ENCODE results near the gene C22orf15. TPM values are rescaled to one million over a fixed set of nuclear protein-coding genes. Genes with fewer than 3 reads are reported as not detected.

The C22orf15 gene
- total and polyA plus RNA-seq, 8 donors = 0.58 to 7.8 (median 4.1) TPM

DNA sequence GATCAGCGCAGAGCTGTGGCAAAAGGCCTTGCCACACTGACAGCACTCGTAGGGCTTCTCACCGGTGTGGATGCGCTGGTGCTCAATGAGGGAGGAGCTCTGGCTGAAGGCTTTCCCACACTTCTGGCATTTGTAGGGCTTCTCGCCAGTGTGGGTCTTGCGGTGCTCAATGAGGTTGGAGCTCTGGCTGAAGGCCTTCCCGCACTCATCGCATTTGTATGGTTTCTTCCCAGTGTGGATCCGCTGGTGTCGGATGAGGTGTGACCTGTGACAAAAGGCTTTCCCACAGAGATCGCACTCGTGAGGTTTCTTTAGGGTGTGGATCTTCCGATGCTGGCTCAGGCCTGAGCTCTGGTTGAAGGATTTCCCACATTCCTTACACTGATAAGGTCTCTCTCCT is 18.8 kb upstream of the C22orf15 start:
- peaks cover 0 to 41% of the 10 kb centered on the region in 2 donors for H3K36me3 ChIP-seq
- no peaks in the 10 kb centered on the region for H3K27me3 ChIP-seq
- ATAC-seq = no peak
- TF ChIP-seq, protein P1, sequence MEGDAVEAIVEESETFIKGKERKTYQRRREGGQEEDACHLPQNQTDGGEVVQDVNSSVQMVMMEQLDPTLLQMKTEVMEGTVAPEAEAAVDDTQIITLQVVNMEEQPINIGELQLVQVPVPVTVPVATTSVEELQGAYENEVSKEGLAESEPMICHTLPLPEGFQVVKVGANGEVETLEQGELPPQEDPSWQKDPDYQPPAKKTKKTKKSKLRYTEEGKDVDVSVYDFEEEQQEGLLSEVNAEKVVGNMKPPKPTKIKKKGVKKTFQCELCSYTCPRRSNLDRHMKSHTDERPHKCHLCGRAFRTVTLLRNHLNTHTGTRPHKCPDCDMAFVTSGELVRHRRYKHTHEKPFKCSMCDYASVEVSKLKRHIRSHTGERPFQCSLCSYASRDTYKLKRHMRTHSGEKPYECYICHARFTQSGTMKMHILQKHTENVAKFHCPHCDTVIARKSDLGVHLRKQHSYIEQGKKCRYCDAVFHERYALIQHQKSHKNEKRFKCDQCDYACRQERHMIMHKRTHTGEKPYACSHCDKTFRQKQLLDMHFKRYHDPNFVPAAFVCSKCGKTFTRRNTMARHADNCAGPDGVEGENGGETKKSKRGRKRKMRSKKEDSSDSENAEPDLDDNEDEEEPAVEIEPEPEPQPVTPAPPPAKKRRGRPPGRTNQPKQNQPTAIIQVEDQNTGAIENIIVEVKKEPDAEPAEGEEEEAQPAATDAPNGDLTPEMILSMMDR (IDR thresholded peaks at IDR 0.05) = no peak
- H3K4me3 ChIP-seq = no peak overlapping the region
- H3K27ac ChIP-seq = no peak overlapping the region
- no peak for DNase-seq
- intact Hi-C loops (cut with DNase I) = no loop called here
- no peaks in the 10 kb centered on the region for H3K9me3 ChIP-seq
- no peaks in the 10 kb centered on the region for H3K4me1 ChIP-seq

GRCh38 chr22:23744485-23744884 is 18.3 kb upstream of the C22orf15 start:
- Histone ChIP-seq H3K27ac (no peak overlapping the region), H3K4me1 (peaks cover 0 to under 1% of the 10 kb centered on the region in 2 donors), H3K9me3 (no peaks in the 10 kb centered on the region), H3K4me3 (no peak overlapping the region), H3K36me3 (peaks cover 0 to 41% of the 10 kb centered on the region in 2 donors), H3K27me3 (no peaks in the 10 kb centered on the region)
- TF ChIP-seq, protein P1 (IDR thresholded peaks at IDR 0.05) = no peak
- intact Hi-C loops (cut with DNase I) = no loop called here
- no peak for ATAC-seq
- DNase-seq = no peak

GRCh38 chr22:23745791-23746190 is 17.0 kb upstream of the C22orf15 start:
- ATAC-seq = no peak
- DNase-seq = peak in 1 of 4 donors; percentile 53

GRCh38 chr22:23749841-23750301 is 12.9 kb upstream of the C22orf15 start:
- Histone ChIP-seq H3K36me3 (peaks cover 0 to 3% of the 10 kb centered on the region in 2 donors), H3K27me3 (no peaks in the 10 kb centered on the region), H3K4me1 (peaks cover 7 to 13% of the 10 kb centered on the region in 2 donors), H3K27ac (peak overlapping the region in 1 of 2 donors; percentile 89), H3K4me3 (peak overlapping the region; percentile 62 to 67), H3K9me3 (no peaks in the 10 kb centered on the region)
- intact Hi-C loops (cut with DNase I) = no loop called here
- TF ChIP-seq, protein P1 (IDR thresholded peaks at IDR 0.05) = no peak
- ATAC-seq (no peak), DNase-seq (no peak)

More at GRCh38 chr22:23745791-23746190, 17.0 kb upstream of the C22orf15 start:
- TF ChIP-seq, protein P1 (IDR thresholded peaks at IDR 0.05) = no peak
- Histone ChIP-seq H3K27me3 (no peaks in the 10 kb centered on the region), H3K27ac (no peak overlapping the region), H3K36me3 (peaks cover 0 to 41% of the 10 kb centered on the region in 2 donors), H3K4me3 (no peak overlapping the region), H3K4me1 (peaks cover 7 to 13% of the 10 kb centered on the region in 2 donors), H3K9me3 (no peaks in the 10 kb centered on the region)
- intact Hi-C loops (cut with DNase I) = no loop called here

DNA sequence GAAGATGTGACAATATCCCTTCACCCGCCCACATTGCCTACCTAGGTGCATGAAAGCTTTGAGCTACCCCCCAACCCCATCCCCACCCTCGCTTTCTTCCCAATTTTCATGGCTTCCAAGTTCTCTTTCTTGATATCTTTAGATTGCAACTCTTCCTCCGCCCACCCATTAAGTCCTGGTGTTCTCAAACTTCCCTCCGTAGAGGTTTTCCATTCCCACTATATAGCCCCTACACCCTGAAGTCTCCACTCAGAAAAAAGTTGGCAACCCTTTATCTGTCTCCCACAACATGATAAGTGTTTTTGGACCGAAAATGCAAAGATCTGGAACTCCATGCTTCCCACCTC is 12.4 kb upstream of the C22orf15 start:
- ATAC-seq (no peak), DNase-seq (no peak)
- H3K4me1 ChIP-seq = peaks cover 7 to 13% of the 10 kb centered on the region in 2 donors
- TF ChIP-seq, protein P1 (IDR thresholded peaks at IDR 0.05) = no peak
- intact Hi-C loops (cut with DNase I) = no loop called here
- H3K27ac ChIP-seq = peak overlapping the region; percentile 86 to 89
- no peaks in the 10 kb centered on the region for H3K36me3 ChIP-seq
- no peaks in the 10 kb centered on the region for H3K9me3 ChIP-seq
- peak overlapping the region; percentile 62 to 67 for H3K4me3 ChIP-seq
- no peaks in the 10 kb centered on the region for H3K27me3 ChIP-seq
